K562 (cell line): ENCODE data around the gene SFSWAP. TPM values are rescaled to one million over a fixed set of nuclear protein-coding genes. Genes with fewer than 3 reads are reported as not detected.

Experiments used
- ARID3B ChIP-seq: fragments of 250-450 bp; sonication (Bioruptor Pico); IDR thresholded peaks from 2 replicates; pipeline ENCODE4 v1.4.0; 2020; ENCODE audit warnings: borderline replicate concordance
- BDP1 ChIP-seq: IDR thresholded peaks from 3 replicates; pipeline ENCODE4 v1.6.1; 2011; ENCODE audit not compliant: insufficient read length, insufficient read depth
- CAMTA2 ChIP-seq: fragments of 250-450 bp; sonication (Bioruptor Pico); conservative IDR thresholded peaks from 2 replicates; pipeline ENCODE4 v1.5.1; 2022
- CEBPZ ChIP-seq: fragments of 150-350 bp; IDR thresholded peaks from 2 replicates; pipeline ENCODE4 v1.6.1; 2014; ENCODE audit warnings: low read depth, mild to moderate bottlenecking, low read length, borderline replicate concordance
- ESRRB ChIP-seq: fragments of 250-450 bp; sonication (Bioruptor Pico); IDR thresholded peaks from 2 replicates; pipeline ENCODE4 v1.5.0; 2020; ENCODE audit warnings: mild to moderate bottlenecking, moderate library complexity, borderline replicate concordance
- HDAC2 ChIP-seq: fragments of 450-650 bp; IDR thresholded peaks from 2 replicates; pipeline ENCODE4 v1.6.1; 2016; ENCODE audit warnings: mild to moderate bottlenecking
- TAF15 ChIP-seq: fragments of 200-400 bp; formaldehyde crosslinking; IDR thresholded peaks from 2 replicates; pipeline ENCODE4 v1.6.1; 2017; ENCODE audit warnings: mild to moderate bottlenecking, low read depth, low read length, moderate library complexity
- ZC3H11A ChIP-seq: IDR thresholded peaks from 2 replicates; pipeline ENCODE4 v1.6.1; 2012; ENCODE audit warnings: low read depth, low read length, improper control_type of control experiment
- ZNF212 ChIP-seq: fragments of 450-650 bp; formaldehyde crosslinking; IDR thresholded peaks from 2 replicates; pipeline ENCODE4 v1.4.0; 2020; ENCODE audit warnings: mild to moderate bottlenecking
- polyA plus RNA-seq, 8 experiments: library from polyadenylated mRNA; depleted of rRNA in 4 of 8; stranded (reverse) in 5 of 8; unstranded in 3 of 8; fragments of >200 nt; fragmentation: Nextera tagmentation in 2 of 8; fragmentation: Illumina TruSeq in 1 of 8; extraction: Ambion mirVana in 2 of 8; extraction: Trizol in 1 of 8; gene quantifications; 2 replicates each; pipeline versions ENCODE4 v1.2.1 to v1.2.3, GENCODE V29; 2011 to 2014; ENCODE audit warnings: inconsistent platforms in 1 of 8, missing spikeins in 1 of 8
- total RNA-seq, 7 experiments: library from RNA; depleted of rRNA in 6 of 7; stranded (reverse); fragments of >200 nt in 6 of 7; fragmentation: Illumina TruSeq in 2 of 7; extraction: Trizol in 2 of 7; gene quantifications; 2 replicates each; pipeline versions ENCODE4 v1.2.1 to v1.2.3, GENCODE V29; 2011 to 2021; ENCODE audit warnings: low replicate concordance in 1 of 7
- TF ChIP-seq, protein P1 (sequence below), 2 experiments: fragments of 450-650 bp in 1 of 2; IDR thresholded peaks; 2 replicates each; pipeline ENCODE4 v1.6.1; 2011 to 2017; ENCODE audit warnings: low read depth in 2 of 2, antibody characterized with exemption in 1 of 2, borderline replicate concordance in 1 of 2, low read length in 1 of 2, mild to moderate bottlenecking in 1 of 2, mixed read lengths in 1 of 2; ENCODE audit not compliant: control insufficient read depth in 1 of 2
- TF ChIP-seq, protein P2 (sequence below): sonication (generic); formaldehyde crosslinking; IDR thresholded peaks from 2 replicates; pipeline ENCODE4 v1.8.1; 2023; ENCODE audit warnings: mild to moderate bottlenecking, missing genetic modification reagents

The SFSWAP gene
- total and polyA plus RNA-seq, 9 of the 15 experiments (the other 6 are each of a cell fraction or from before 2014, with no cell fraction given) = 2.4 to 60.4 (median 32.6) TPM

DNA sequence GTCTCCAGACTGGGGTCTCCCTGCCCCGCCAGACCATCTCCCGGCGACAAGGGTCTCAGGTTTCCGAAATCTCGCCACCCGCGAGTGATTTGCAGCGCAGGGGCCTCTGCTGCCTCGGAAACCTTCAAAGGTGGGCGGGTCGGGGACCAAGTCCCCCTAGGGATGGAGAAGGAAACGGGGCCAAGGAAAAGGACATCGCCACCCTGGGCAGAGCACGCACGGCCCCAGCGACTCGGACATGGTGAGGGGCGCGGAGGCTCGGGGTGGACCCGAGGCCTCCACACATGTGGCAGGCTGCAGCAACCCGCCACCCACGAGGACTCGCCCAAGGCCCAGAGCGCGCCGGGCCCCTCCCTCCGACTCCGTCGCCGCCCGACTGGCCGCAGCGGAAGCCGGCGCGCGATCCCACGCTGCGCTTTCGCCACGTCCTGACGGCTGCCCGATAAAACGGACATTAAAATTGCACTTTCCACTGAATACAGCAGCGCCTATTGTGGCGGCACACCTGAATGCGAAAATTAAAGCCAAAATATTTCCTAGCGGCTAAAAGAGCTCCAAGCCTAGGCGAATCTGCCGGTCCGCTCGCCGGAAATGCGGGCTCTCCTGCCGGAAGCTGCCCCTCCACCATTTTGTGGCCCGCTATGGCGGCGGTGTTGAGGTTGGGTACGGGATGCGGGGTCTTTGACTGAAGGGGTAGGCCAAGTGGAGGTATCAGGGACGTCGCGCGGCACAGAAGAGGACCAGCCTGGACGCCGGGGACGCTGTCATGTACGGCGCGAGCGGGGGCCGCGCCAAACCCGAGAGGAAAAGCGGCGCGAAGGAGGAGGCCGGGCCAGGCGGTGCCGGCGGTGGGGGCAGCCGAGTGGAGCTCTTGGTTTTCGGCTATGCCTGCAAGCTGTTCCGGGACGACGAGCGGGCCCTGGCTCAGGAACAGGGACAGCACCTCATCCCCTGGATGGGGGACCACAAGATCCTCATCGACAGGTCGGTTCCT is at the start of gene SFSWAP (continued):
- TF ChIP-seq CEBPZ (no peak), CAMTA2 (CRISPR knock-in tag) (no peak), ZNF212 (CRISPR knock-in tag) (no peak), ZC3H11A (no peak), BDP1 (no peak), HDAC2 (peak; percentile 96), ESRRB (CRISPR knock-in tag) (no peak), TAF15 (no peak), ARID3B (no peak)
- TF ChIP-seq, protein P1, sequence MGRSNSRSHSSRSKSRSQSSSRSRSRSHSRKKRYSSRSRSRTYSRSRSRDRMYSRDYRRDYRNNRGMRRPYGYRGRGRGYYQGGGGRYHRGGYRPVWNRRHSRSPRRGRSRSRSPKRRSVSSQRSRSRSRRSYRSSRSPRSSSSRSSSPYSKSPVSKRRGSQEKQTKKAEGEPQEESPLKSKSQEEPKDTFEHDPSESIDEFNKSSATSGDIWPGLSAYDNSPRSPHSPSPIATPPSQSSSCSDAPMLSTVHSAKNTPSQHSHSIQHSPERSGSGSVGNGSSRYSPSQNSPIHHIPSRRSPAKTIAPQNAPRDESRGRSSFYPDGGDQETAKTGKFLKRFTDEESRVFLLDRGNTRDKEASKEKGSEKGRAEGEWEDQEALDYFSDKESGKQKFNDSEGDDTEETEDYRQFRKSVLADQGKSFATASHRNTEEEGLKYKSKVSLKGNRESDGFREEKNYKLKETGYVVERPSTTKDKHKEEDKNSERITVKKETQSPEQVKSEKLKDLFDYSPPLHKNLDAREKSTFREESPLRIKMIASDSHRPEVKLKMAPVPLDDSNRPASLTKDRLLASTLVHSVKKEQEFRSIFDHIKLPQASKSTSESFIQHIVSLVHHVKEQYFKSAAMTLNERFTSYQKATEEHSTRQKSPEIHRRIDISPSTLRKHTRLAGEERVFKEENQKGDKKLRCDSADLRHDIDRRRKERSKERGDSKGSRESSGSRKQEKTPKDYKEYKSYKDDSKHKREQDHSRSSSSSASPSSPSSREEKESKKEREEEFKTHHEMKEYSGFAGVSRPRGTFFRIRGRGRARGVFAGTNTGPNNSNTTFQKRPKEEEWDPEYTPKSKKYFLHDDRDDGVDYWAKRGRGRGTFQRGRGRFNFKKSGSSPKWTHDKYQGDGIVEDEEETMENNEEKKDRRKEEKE (IDR thresholded peaks at IDR 0.05; ENCODE audit: borderline replicate concordance in 1 of 2, control insufficient read depth in 1 of 2, low read depth in 2 of 2, low read length in 1 of 2) = no peak
- TF ChIP-seq, protein P2, sequence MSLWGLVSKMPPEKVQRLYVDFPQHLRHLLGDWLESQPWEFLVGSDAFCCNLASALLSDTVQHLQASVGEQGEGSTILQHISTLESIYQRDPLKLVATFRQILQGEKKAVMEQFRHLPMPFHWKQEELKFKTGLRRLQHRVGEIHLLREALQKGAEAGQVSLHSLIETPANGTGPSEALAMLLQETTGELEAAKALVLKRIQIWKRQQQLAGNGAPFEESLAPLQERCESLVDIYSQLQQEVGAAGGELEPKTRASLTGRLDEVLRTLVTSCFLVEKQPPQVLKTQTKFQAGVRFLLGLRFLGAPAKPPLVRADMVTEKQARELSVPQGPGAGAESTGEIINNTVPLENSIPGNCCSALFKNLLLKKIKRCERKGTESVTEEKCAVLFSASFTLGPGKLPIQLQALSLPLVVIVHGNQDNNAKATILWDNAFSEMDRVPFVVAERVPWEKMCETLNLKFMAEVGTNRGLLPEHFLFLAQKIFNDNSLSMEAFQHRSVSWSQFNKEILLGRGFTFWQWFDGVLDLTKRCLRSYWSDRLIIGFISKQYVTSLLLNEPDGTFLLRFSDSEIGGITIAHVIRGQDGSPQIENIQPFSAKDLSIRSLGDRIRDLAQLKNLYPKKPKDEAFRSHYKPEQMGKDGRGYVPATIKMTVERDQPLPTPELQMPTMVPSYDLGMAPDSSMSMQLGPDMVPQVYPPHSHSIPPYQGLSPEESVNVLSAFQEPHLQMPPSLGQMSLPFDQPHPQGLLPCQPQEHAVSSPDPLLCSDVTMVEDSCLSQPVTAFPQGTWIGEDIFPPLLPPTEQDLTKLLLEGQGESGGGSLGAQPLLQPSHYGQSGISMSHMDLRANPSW = no peak
